Measurements from ENCODE around the gene RAB11FIP4. TPM values are rescaled to one million over a fixed set of nuclear protein-coding genes. Genes with fewer than 3 reads are reported as not detected.

Gene RAB11FIP4
- total RNA-seq, 1 donor = 0.09 TPM

DNA sequence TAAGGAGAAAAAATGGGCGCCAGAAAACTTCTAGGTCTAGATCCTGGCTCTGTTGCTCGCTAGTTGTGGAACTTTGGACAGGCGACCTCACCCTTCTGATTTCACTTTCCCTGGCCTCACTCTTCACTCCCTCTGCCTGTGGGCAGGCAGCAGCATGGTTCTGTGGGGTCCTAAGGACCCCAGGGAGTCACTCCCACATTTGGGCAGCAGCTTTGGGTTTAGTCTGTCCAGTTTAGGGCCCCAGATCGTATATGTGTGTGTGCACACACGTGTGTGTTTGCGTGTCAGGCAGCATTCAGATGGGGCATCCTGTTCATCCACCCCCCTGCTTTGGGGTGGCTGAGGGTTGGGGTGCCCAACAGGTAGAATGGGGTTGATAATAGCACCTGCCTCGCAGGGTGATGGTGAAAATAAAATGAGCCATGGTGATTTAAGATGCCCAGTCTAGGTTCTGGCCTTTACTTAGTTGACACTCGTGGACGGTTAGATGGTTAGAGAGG is 102.2 kb downstream of the RAB11FIP4 start:
- TF ChIP-seq CTCF (IDR thresholded peaks at IDR 0.05; ENCODE audit: insufficient read depth, low read length) = no peak
- DNase-seq (ENCODE audit: low read depth) = no peak
- H3K4me3 ChIP-seq (ENCODE audit: low read depth, low read length) = no peak overlapping the region

- DNase-seq (ENCODE audit: low read depth) = no peak
- TF ChIP-seq CTCF (IDR thresholded peaks at IDR 0.05; ENCODE audit: insufficient read depth, low read length) = no peak
- H3K4me3 ChIP-seq (ENCODE audit: low read depth, low read length) = no peak overlapping the region
Observed at GRCh38 chr17:31494259-31495021, 103.0 kb downstream of the RAB11FIP4 start.

- H3K4me3 ChIP-seq (ENCODE audit: low read depth, low read length) = no peak overlapping the region
- no peak for DNase-seq (ENCODE audit: low read depth)
- no peak for TF ChIP-seq CTCF (IDR thresholded peaks at IDR 0.05; ENCODE audit: insufficient read depth, low read length)
Observed at GRCh38 chr17:31495022-31495885, 103.8 kb downstream of the RAB11FIP4 start.

DNA sequence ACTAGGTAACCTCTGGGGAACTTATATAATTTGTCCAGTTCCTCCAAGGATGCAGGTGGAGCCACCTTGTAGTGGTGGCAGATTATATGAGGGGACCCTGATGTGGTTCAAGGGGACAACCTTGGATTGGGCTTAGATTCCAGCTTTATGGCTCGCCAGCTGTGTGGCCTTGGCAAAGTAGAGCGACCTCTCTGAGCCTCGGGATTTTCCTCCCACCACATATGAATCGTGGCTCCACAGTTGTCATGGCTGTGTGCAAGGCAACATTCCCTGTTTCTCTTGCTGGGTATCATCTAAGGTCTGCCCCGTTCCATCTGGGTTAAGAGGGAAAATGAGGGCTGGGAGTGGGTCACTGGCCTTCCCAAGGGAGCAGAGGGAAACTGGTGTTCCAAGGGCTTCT is 104.6 kb downstream of the RAB11FIP4 start:
- H3K4me3 ChIP-seq (ENCODE audit: low read depth, low read length) = no peak overlapping the region
- no peak for DNase-seq (ENCODE audit: low read depth)
- no peak for TF ChIP-seq CTCF (IDR thresholded peaks at IDR 0.05; ENCODE audit: insufficient read depth, low read length)

DNA sequence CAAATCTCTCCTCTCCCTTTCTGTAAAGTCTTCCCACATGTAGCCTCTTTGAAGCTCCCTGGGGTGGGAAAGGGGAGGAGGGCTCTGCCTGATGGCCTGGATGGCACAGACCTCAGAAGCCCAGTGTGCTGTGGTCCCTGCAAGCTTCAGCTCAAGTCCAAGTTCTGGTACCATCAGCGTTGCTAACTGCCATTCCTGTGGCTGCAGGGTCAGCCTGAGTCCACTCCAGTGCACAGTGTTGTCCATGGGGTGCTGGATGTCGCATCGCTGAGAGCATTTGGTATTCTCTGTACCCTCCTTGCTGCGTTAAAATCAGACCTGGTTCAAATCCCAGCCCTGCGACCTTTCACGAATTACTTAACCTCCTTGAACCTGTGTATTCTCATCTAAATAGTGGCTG is 105.1 kb downstream of the RAB11FIP4 start:
- DNase-seq (ENCODE audit: low read depth) = no peak
- no peak for TF ChIP-seq CTCF (IDR thresholded peaks at IDR 0.05; ENCODE audit: insufficient read depth, low read length)
- no peak overlapping the region for H3K4me3 ChIP-seq (ENCODE audit: low read depth, low read length)

DNA sequence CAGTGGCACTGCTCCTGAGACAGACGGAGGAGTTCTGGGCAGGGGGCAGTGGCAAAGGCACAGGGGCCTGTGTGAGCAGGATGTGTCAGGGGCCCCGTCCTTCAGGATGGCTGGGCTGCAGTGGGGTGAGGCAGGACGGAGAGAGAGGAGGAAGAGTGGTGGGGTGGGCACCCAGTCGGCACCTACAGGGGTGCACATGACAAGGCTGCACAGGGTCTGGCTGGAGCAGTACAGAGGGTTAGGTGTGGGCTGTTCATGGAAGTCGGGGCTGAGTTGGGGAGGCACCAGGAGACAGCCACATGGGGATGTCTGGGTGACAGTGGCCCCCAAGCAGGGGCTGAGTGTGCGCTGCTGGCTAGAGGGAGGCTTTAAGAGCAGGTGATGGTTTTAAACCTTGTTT is 106.0 kb downstream of the RAB11FIP4 start:
- no peak overlapping the region for H3K4me3 ChIP-seq (ENCODE audit: low read depth, low read length)
- TF ChIP-seq CTCF (IDR thresholded peaks at IDR 0.05; ENCODE audit: insufficient read depth, low read length) = no peak
- no peak for DNase-seq (ENCODE audit: low read depth)

All from fibroblast of the aortic adventitia (primary cell).